Posterior cingulate gyrus (tissue), 11 donors: ENCODE measurements around the gene EMP1.

ENCODE experiments used
- DNase-seq, 10 donors: peaks; one replicate each; pipeline versions ENCODE4 v3.0.0 to v3.0.0-alpha.2; 2020 to 2021; ENCODE audit warnings: mixed read lengths in 3 of 10
- intact Hi-C: fragments of 100-400 bp; cut with DNase I; formaldehyde crosslinking; loops from one replicate; pipeline ENCODE4 v1.15.1; 2023

Gene EMP1, protein sequence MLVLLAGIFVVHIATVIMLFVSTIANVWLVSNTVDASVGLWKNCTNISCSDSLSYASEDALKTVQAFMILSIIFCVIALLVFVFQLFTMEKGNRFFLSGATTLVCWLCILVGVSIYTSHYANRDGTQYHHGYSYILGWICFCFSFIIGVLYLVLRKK

GRCh38 chr12:13196130-13196921 lies at the start of gene EMP1:
Gene EMP1 (plus strand): TSS chr12:13196726. CDS start chr12:13211511, 14,785 bp downstream.
- intact Hi-C loops = no loop called here
- peak in 9 of 10 donors; percentile 38 to 94 (median 74) for DNase-seq

GRCh38 chr12:13147688-13148484 lies 48.6 kb upstream of the EMP1 start:
- DNase-seq = no peak
- intact Hi-C loops = no loop called here

DNA sequence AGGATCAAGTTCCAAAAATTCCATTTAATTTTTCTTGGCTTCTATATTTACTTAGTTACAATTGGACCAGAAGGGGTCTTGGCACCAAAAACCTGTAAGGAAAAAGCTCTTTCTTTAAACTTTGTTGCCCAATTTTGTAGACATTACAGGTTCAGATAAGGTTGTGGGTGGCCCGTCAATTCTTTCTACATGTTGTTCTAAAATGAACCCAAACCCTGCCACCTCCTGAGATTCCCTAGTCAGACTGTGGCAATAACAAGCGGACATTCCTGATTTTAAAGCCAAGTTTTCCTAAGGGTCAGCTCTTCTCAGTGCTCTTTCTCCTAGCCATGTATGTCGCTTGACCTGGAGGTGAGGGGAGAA lies 48.1 kb upstream of the EMP1 start:
- DNase-seq = no peak
- intact Hi-C loops = no loop called here

GRCh38 chr12:13149411-13149810 lies 47.1 kb upstream of the EMP1 start:
- no peak for DNase-seq
- intact Hi-C loops = no loop called here

DNA sequence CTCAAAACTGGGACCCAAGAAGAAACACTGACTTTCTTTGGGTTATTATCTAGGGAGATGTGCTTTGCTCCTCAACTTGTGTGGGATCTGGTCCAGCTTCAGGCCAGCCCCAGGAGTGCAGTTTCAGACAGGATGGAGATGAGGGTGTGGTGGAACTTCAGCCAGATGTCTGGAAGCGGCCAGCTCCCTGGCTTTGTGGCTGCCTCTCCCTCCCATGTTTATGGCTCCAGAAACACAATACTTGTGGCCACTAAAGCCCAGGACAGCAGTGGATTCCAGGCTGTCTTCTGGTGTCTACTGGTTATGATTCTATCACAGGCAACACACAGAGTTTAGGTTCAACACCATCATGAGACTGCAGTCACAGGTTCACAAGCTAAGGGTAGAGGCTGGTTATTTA lies 44.2 kb upstream of the EMP1 start:
- intact Hi-C loops = no loop called here

GRCh38 chr12:13152756-13153155 lies 43.8 kb upstream of the EMP1 start:
- intact Hi-C loops = no loop called here
- DNase-seq = no peak

More for the DNA sequence above, 44.2 kb upstream of the EMP1 start:
- no peak for DNase-seq

DNA sequence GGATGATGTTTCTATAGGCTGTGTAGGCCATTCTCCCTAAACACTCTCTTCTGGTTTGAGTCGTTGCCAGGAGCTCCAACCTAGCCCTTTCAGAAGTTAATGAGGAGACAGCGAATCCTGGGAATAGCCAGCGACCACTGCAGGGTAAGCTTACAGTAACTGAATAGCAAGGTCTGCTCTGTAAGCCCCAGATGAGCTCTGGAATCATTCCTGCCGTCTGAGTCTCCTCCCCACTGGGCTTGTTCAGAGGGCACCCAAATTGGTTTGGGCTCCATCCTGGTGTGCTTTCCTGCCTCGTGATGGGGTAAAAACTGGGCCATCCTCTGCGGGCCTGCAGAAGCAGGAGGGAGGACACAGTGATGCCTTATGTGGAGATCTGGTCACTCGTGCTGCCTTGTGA lies 43.3 kb upstream of the EMP1 start:
- intact Hi-C loops = no loop called here
- DNase-seq = no peak

DNA sequence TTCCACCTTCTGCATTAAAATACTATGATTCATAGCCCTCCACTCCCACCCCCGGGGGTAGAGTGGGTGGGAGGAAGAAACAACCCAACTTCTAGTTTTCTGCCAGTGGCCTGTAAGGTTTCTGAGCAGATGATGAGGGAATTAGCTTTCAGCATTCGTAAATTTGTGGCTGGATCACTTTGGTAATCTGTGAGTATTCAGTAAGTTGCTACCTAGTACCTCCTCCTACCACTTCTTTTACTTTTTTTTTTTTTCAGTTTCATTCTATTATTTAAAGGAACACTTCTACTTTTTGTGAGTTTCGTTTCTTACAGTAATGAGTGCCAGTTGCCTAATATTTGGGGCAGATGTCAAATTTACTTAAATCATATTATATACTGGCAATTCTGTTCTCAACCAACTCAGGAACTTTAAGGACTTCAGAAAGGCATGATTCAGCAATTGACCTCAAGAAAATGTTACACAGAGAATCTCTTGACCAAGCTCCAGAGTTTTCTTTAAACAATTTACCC lies 42.4 kb upstream of the EMP1 start:
- no peak for DNase-seq
- intact Hi-C loops = no loop called here

GRCh38 chr12:13154831-13155230 lies 41.7 kb upstream of the EMP1 start:
- intact Hi-C loops = no loop called here
- no peak for DNase-seq

DNA sequence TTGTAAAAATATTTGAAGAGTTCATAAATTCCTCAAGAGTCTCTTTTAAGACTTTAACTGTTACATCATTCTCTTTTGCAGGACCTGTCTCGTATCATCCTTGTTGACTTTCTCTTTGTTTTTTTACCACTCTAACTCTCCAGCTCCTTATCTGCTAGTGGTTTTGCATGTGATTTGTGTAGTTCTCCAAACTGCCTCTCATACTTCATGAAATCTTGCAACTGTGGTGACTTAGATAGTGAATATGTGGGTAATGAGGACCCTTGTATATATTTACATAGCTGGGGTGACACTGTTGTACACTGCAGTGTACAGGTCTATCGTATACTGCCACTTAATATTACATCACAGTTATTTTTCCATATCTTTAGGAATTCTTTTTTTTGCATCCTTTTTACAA lies 40.2 kb upstream of the EMP1 start:
- intact Hi-C loops = no loop called here
- no peak for DNase-seq

GRCh38 chr12:13161172-13161571 lies 35.4 kb upstream of the EMP1 start:
- DNase-seq = no peak
- intact Hi-C loops = no loop called here

GRCh38 chr12:13162904-13163303 lies 33.6 kb upstream of the EMP1 start:
- DNase-seq = no peak
- intact Hi-C loops = no loop called here

- intact Hi-C loops = no loop called here
- DNase-seq = peak in 1 of 10 donors; percentile 34
Observed at GRCh38 chr12:13163868-13164635, 32.5 kb upstream of the EMP1 start.

- intact Hi-C loops = no loop called here
- DNase-seq = no peak
Observed at GRCh38 chr12:13164921-13165616, 31.5 kb upstream of the EMP1 start.

DNA sequence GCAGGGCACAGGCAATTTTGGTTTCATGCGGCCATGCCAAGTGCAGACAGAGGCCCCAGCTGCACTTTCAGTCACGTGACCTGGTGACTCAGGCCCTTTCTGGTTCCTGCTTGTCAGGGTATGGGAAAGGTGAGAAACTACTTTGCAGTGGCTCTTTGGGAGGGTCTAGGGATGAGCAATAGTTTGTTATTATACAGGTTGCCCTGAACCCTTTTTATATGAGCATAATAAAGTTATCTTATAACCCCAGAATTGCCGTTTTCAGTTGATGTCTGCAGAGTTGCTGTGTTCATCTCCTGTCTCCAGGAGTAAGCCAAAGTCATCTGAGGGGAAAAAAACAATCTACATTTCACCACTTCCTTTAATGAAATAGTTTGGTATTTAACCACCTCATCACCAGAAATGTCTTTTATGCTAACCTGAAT lies 30.9 kb upstream of the EMP1 start:
- DNase-seq = peak in 3 of 10 donors; percentile 27 to 88 (median 32)
- intact Hi-C loops = no loop called here

DNA sequence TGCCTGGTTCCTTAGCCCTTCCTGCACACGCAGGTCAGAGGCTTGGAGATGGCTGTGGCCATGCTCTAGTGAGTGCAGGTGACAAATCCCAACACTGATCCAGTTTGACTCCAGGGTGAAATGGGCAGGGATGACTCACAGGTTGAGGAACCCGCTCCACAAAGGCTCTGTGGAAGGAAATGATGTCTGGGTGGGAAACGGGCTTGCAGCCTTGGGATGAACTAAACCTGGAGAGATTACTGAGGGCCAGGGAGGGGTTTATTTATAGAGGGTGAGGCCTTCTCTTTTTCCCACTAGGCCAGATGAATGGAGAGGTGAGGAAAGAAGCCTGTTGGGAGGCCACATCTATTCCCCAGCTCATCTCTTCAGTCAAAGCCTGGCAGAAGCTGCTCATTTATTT lies 29.3 kb upstream of the EMP1 start:
- intact Hi-C loops = no loop called here

GRCh38 chr12:13167906-13168305 lies 28.6 kb upstream of the EMP1 start:
- intact Hi-C loops = no loop called here
- no peak for DNase-seq

More for the DNA sequence above, 29.3 kb upstream of the EMP1 start:
- no peak for DNase-seq

- intact Hi-C loops = no loop called here
- DNase-seq = no peak
Observed at GRCh38 chr12:13169272-13169671, 27.3 kb upstream of the EMP1 start.

- DNase-seq = no peak
- intact Hi-C loops = no loop called here
Observed at GRCh38 chr12:13170892-13171490, 25.5 kb upstream of the EMP1 start.
